MCF 10A (cell line): ENCODE data around the gene RFX1. TPM values are rescaled to one million over a fixed set of nuclear protein-coding genes. Genes with fewer than 3 reads are reported as not detected.
"Not testable (repeated sequence)": the region's sequence is repeated elsewhere in the genome, so short reads cannot be mapped to it uniquely, and the experiment has no call there.

ENCODE experiments used
- BruUV-seq: library from RNA; stranded (reverse); fragments of 400-500 nt; replicated peaks from 2 replicates; lab custom pipeline; 2021; lab: Mats Ljungman, UMichigan
- CTCF ChIA-PET: fragments of 300-600 bp; sonication (Branson Sonifier 250); formaldehyde crosslinking; extraction: SDS; loops from one replicate; lab custom pipeline; 2021; ENCODE audit warnings: antibody characterized with exemption, inconsistent platforms; lab: Yijun Ruan, JAX
- POLR2A ChIA-PET: fragments of 300-600, 350-650 bp; sonication (Branson Sonifier 250); formaldehyde crosslinking; extraction: SDS; loops from one replicate; lab custom pipeline; 2020; ENCODE audit warnings: antibody characterized with exemption, inconsistent platforms; lab: Yijun Ruan, JAX
- DNase-seq: peaks from one replicate; pipeline ENCODE4 v3.0.0-alpha.2; 2018; ENCODE audit not compliant: unreplicated experiment
- H3K27ac Mint-ChIP-seq: one replicate; pipeline ENCODE4 v1.8.0; 2022; ENCODE audit warnings: mild to moderate bottlenecking, low read depth, mixed read lengths; ENCODE audit not compliant: unreplicated experiment
- H3K27me3 Mint-ChIP-seq: one replicate; pipeline ENCODE4 v1.8.0; 2022; ENCODE audit warnings: mixed read lengths; ENCODE audit not compliant: insufficient read depth, unreplicated experiment
- H3K36me3 Mint-ChIP-seq: one replicate; pipeline ENCODE4 v1.8.0; 2022; ENCODE audit warnings: mild to moderate bottlenecking, moderate library complexity, mixed read lengths; ENCODE audit not compliant: insufficient read depth, unreplicated experiment
- H3K4me1 Mint-ChIP-seq: one replicate; pipeline ENCODE4 v1.8.0; 2022; ENCODE audit warnings: mixed read lengths; ENCODE audit not compliant: insufficient read depth, unreplicated experiment
- H3K4me3 Mint-ChIP-seq: one replicate; pipeline ENCODE4 v1.8.0; 2022; ENCODE audit warnings: mild to moderate bottlenecking, moderate library complexity, mixed read lengths; ENCODE audit not compliant: unreplicated experiment
- H3K9me3 Mint-ChIP-seq: one replicate; pipeline ENCODE4 v1.8.0; 2022; ENCODE audit warnings: mixed read lengths; ENCODE audit not compliant: unreplicated experiment
- CTCF ChIP-seq: fragments of 200-600 bp; IDR thresholded peaks from one replicate; pipeline ENCODE4 v1.8.0; 2022; ENCODE audit warnings: antibody characterized with exemption, mild to moderate bottlenecking; ENCODE audit not compliant: unreplicated experiment
- intact Hi-C: fragments of 100-400 bp; cut with micrococcal nuclease; formaldehyde crosslinking; loops from 2 replicates; pipeline ENCODE4 v1.14.1; 2022
- total RNA-seq: library from RNA; stranded (reverse); gene quantifications from 2 replicates; pipeline ENCODE4 v1.2.3, GENCODE V29; 2022

RFX1 gene
- total RNA-seq, 1 experiment from 2014 or later = 16.8 TPM

DNA sequence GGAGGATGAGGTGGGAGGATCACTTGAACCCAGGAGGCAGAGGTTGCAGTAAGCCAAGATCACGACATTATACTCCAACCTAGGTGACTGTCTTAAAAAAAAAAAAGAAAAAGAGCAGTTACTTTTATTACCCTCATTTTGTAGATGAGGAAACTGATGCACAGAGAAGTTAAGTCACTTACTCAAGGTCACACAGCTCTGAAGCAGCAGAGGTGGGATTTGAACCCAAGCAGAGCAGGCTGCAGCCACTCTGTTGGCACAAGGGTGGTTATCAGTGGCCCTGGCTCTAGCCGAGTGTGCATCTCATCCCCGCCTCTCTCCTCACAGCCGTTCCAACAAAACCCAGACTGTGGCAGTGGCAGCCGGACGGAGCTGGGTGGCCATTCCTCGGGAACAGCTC is 33.1 kb upstream of the RFX1 start:
- Mint-ChIP-seq H3K4me3 (no peak overlapping the region), H3K9me3 (no peaks in the 10 kb centered on the region), H3K27ac (no peak overlapping the region), H3K4me1 (no peaks in the 10 kb centered on the region), H3K27me3 (no peaks in the 10 kb centered on the region), H3K36me3 (peaks cover 6% of the 10 kb centered on the region)
- no peak for TF ChIP-seq CTCF
- POLR2A ChIA-PET = no interaction called here
- CTCF ChIA-PET = interaction anchor here (0.6 to 0.7 kb wide), 2 partner anchors 20 to 132 kb away, joined by 3 to 5 read pairs; no protein-coding TSS in a partner anchor
- no peak for DNase-seq
- intact Hi-C loops = no loop called here
- BruUV-seq = no TSS peak

GRCh38 chr19:14035706-14036105 is 29.6 kb upstream of the RFX1 start:
- CTCF ChIA-PET = interaction anchor here (0.6 kb wide), 2 partner anchors 53 to 436 kb away, joined by 3 read pairs; no protein-coding TSS in a partner anchor
- peaks cover 6% of the 10 kb centered on the region for H3K36me3 Mint-ChIP-seq
- BruUV-seq = no TSS peak
- no peak overlapping the region for H3K27ac Mint-ChIP-seq
- no peak for DNase-seq
- no peak for TF ChIP-seq CTCF
- intact Hi-C loops = no loop called here
- H3K27me3 Mint-ChIP-seq = no peaks in the 10 kb centered on the region
- POLR2A ChIA-PET = no interaction called here
- H3K9me3 Mint-ChIP-seq = no peaks in the 10 kb centered on the region
- H3K4me3 Mint-ChIP-seq = no peak overlapping the region
- H3K4me1 Mint-ChIP-seq = peaks cover 12% of the 10 kb centered on the region

DNA sequence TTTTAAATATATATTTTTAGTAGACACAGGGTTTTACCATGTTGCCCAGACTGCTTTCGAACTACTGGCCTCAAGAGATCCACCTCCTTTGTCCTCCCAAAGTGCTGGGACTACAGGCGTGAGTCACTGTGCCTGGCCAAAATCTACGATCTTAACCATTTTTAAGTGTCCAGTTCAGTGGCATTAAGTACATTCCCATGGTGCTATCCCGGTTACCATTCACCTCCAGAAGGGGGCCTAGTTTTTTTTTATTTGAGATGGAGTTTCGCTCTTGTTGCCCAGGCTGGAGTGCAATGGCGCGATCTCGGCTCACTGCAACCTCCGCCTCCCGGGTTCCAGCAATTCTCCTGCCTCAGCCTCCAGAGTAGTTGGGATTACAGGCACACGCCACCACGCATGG is 29.0 kb upstream of the RFX1 start:
- not testable (repeated sequence) for H3K36me3 Mint-ChIP-seq
- POLR2A ChIA-PET = interaction anchor here (0.6 kb wide), 1 partner anchor 85 kb away, joined by 3 read pairs; no protein-coding TSS in a partner anchor
- CTCF ChIA-PET = interaction anchor here (0.6 to 0.9 kb wide), 2 partner anchors 18 to 437 kb away, joined by 3 to 4 read pairs; no protein-coding TSS in a partner anchor

GRCh38 chr19:14033946-14034345 is 27.8 kb upstream of the RFX1 start:
- H3K4me1 Mint-ChIP-seq = peaks cover 12% of the 10 kb centered on the region
- no peaks in the 10 kb centered on the region for H3K9me3 Mint-ChIP-seq
- no peak for TF ChIP-seq CTCF
- ChIA-PET CTCF (interaction anchor here (0.6 to 1.4 kb wide), 3 partner anchors 9 to 31 kb away, joined by 3 to 4 read pairs (median 3); no protein-coding TSS in a partner anchor), POLR2A (interaction anchor here (0.9 kb wide), 1 partner anchor 27 kb away, joined by 3 read pairs; no protein-coding TSS in a partner anchor)
- H3K27ac Mint-ChIP-seq = no peak overlapping the region
- no TSS peak for BruUV-seq
- H3K4me3 Mint-ChIP-seq = no peak overlapping the region
- intact Hi-C loops = no loop called here
- H3K27me3 Mint-ChIP-seq = no peaks in the 10 kb centered on the region
- peaks cover 6% of the 10 kb centered on the region for H3K36me3 Mint-ChIP-seq
- DNase-seq = peak; percentile 28

More for the DNA sequence above, 29.0 kb upstream of the RFX1 start:
- intact Hi-C loops, H3K27me3 Mint-ChIP-seq, H3K9me3 Mint-ChIP-seq, H3K27ac Mint-ChIP-seq, DNase-seq, H3K4me3 Mint-ChIP-seq, BruUV-seq: not testable (repeated sequence)
- H3K4me1 Mint-ChIP-seq = peaks cover 12% of the 10 kb centered on the region
